HUES6 (cell line): ENCODE data around the gene SMYD3.

Experiments used
- H3K27ac ChIP-seq: 2 replicates; pipeline ENCODE4 v1.7.0; 2013; ENCODE audit warnings: low read depth, mild to moderate bottlenecking, low read length, inconsistent platforms
- H3K27me3 ChIP-seq: 2 replicates; pipeline ENCODE4 v1.6.1; 2013; ENCODE audit warnings: low read length; ENCODE audit not compliant: control insufficient read depth, insufficient read depth
- H3K36me3 ChIP-seq: 2 replicates; pipeline ENCODE4 v1.6.1; 2013; ENCODE audit warnings: low read length; ENCODE audit not compliant: control insufficient read depth, insufficient read depth
- H3K4me1 ChIP-seq: 2 replicates; pipeline ENCODE4 v1.6.1; 2013; ENCODE audit warnings: low read length; ENCODE audit not compliant: control insufficient read depth, insufficient read depth
- H3K4me3 ChIP-seq: 2 replicates; pipeline ENCODE4 v1.5.1; 2013; ENCODE audit warnings: low read depth, low read length
- H3K9ac ChIP-seq: one replicate; pipeline ENCODE4 v1.6.1; 2013; ENCODE audit warnings: mild to moderate bottlenecking, low read length
- H3K9me3 ChIP-seq: 2 replicates; pipeline ENCODE4 v1.6.1; 2013; ENCODE audit warnings: low read depth, low read length; ENCODE audit not compliant: control insufficient read depth, insufficient read depth

SMYD3 gene

GRCh38 chr1:245802941-245803665 lies 704.0 kb downstream of the SMYD3 start:
- no peak overlapping the region for H3K9ac ChIP-seq
- no peaks in the 10 kb centered on the region for H3K4me1 ChIP-seq
- H3K27ac ChIP-seq: no peak overlapping the region
- no peaks in the 10 kb centered on the region for H3K36me3 ChIP-seq
- no peak overlapping the region for H3K4me3 ChIP-seq
- H3K27me3 ChIP-seq: no peaks in the 10 kb centered on the region
- no peaks in the 10 kb centered on the region for H3K9me3 ChIP-seq

DNA sequence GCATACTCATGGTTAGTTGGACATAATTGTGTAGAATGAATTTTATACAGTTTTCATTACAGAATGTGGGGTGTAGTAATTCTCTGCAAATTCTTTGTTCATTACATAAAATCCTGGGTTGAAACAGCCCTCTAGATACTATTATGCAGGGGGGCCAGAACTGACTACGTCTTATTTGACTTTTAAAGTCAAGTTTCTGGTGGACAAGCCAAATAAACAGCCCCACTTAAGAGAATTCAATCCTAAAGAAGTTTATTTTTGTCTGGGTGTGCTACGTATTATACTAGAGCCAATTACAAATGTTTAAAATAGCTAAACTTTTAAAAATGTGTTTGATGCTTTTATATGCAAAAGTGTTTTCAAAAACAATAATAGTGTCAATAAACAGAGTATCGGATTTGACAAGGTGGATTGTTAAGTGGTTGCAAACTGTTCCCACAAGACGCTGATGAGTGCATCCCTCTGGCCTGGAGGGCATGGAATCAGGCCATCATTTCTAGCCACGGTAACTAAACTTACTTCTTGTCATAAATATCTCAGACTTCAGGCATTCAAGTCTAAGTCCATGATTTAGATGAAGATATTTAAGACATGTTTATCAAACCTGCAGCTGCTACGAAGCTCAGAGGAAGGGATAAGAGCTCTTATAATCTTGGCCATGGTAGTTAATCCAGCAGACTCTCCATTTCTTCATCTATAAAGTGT lies 706.0 kb downstream of the SMYD3 start:
- Histone ChIP-seq H3K36me3 (no peaks in the 10 kb centered on the region), H3K27me3 (no peaks in the 10 kb centered on the region), H3K4me3 (no peak overlapping the region), H3K9ac (no peak overlapping the region), H3K27ac (no peak overlapping the region), H3K9me3 (no peaks in the 10 kb centered on the region), H3K4me1 (no peaks in the 10 kb centered on the region)

DNA sequence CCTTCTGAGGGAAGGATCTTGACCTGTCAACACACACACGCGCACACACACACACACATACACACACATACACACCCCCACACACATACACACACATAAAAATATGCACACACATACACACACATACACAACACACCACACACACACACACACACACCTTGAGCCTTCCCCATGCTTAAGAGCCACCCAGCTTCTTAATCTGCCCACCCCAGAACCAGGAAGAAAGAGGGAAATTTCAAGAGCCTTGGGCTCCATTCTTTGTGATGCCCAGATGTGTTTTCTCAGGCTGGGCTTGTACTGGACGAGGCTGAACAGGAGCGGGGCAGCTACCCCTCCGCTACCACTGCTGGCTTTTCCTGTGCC lies 708.7 kb downstream of the SMYD3 start:
- Histone ChIP-seq H3K4me3 (no peak overlapping the region), H3K27me3 (no peaks in the 10 kb centered on the region), H3K36me3 (no peaks in the 10 kb centered on the region), H3K4me1 (no peaks in the 10 kb centered on the region), H3K27ac (no peak overlapping the region), H3K9ac (no peak overlapping the region), H3K9me3 (no peaks in the 10 kb centered on the region)

- no peak overlapping the region for H3K4me3 ChIP-seq
- H3K36me3 ChIP-seq: no peaks in the 10 kb centered on the region
- no peaks in the 10 kb centered on the region for H3K9me3 ChIP-seq
- H3K4me1 ChIP-seq: no peaks in the 10 kb centered on the region
- no peaks in the 10 kb centered on the region for H3K27me3 ChIP-seq
- H3K27ac ChIP-seq: no peak overlapping the region
- no peak overlapping the region for H3K9ac ChIP-seq
Measured at GRCh38 chr1:245797592-245798348, 709.3 kb downstream of the SMYD3 start.

- H3K4me3 ChIP-seq: no peak overlapping the region
- H3K9me3 ChIP-seq: no peaks in the 10 kb centered on the region
- H3K36me3 ChIP-seq: no peaks in the 10 kb centered on the region
- H3K9ac ChIP-seq: no peak overlapping the region
- H3K27me3 ChIP-seq: no peaks in the 10 kb centered on the region
- no peaks in the 10 kb centered on the region for H3K4me1 ChIP-seq
- H3K27ac ChIP-seq: no peak overlapping the region
Measured at GRCh38 chr1:245791410-245792312, 715.4 kb downstream of the SMYD3 start.

GRCh38 chr1:245790441-245790840 lies 716.6 kb downstream of the SMYD3 start:
- H3K27ac ChIP-seq: no peak overlapping the region
- no peak overlapping the region for H3K9ac ChIP-seq
- H3K4me1 ChIP-seq: no peaks in the 10 kb centered on the region
- no peak overlapping the region for H3K4me3 ChIP-seq
- H3K36me3 ChIP-seq: no peaks in the 10 kb centered on the region
- no peaks in the 10 kb centered on the region for H3K9me3 ChIP-seq
- no peaks in the 10 kb centered on the region for H3K27me3 ChIP-seq

- Histone ChIP-seq H3K9ac (no peak overlapping the region), H3K27me3 (no peaks in the 10 kb centered on the region), H3K36me3 (no peaks in the 10 kb centered on the region), H3K9me3 (no peaks in the 10 kb centered on the region), H3K4me1 (no peaks in the 10 kb centered on the region), H3K27ac (no peak overlapping the region), H3K4me3 (no peak overlapping the region)
Measured at GRCh38 chr1:245788886-245789285, 718.2 kb downstream of the SMYD3 start.

DNA sequence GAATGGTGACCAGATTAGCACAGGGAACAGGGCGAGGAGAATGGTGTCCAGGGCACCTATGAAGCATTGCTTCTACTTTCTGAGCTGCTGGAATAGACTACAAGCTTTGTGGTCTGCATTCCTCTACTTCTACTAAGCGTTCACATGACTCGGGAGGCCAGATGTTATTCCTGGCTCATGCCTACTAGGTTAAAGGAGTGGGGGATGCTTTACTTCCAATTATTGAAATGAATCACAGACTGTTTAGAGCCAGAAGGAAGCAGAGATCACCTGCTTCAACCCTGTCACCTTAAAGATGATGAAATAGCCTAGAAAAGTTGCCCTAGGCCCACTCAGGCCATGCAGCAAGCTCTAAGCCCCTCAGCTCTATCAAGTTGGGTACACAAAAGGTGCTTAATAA lies 718.8 kb downstream of the SMYD3 start:
- H3K27me3 ChIP-seq: no peaks in the 10 kb centered on the region
- H3K4me3 ChIP-seq: no peak overlapping the region
- H3K9me3 ChIP-seq: no peaks in the 10 kb centered on the region
- H3K36me3 ChIP-seq: no peaks in the 10 kb centered on the region
- H3K9ac ChIP-seq: no peak overlapping the region
- no peaks in the 10 kb centered on the region for H3K4me1 ChIP-seq
- H3K27ac ChIP-seq: no peak overlapping the region

- no peak overlapping the region for H3K27ac ChIP-seq
- H3K4me1 ChIP-seq: no peaks in the 10 kb centered on the region
- no peak overlapping the region for H3K4me3 ChIP-seq
- no peaks in the 10 kb centered on the region for H3K9me3 ChIP-seq
- no peaks in the 10 kb centered on the region for H3K36me3 ChIP-seq
- H3K9ac ChIP-seq: no peak overlapping the region
- H3K27me3 ChIP-seq: no peaks in the 10 kb centered on the region
Measured at GRCh38 chr1:245786948-245787347, 720.1 kb downstream of the SMYD3 start.

- Histone ChIP-seq H3K4me1 (0 out of 2 replicates have a peak, but pooled peaks cover 4% of the 10 kb centered on the region), H3K9ac (no peak overlapping the region), H3K27ac (no peak overlapping the region), H3K27me3 (no peaks in the 10 kb centered on the region), H3K36me3 (no peaks in the 10 kb centered on the region), H3K9me3 (0 out of 2 replicates have a peak, but pooled peaks cover 4% of the 10 kb centered on the region), H3K4me3 (no peak overlapping the region)
Measured at GRCh38 chr1:245779797-245780755, 727.0 kb downstream of the SMYD3 start.
